Activated CD4-positive, alpha-beta T cell treated with anti-CD3 and anti-CD28 coated beads, Interleukin-2, amount 50 U/mL, for 16 hours (primary cell): ENCODE results near the gene NFIX.

Source experiments
- DNase-seq: peaks from one replicate; pipeline ENCODE4 v3.0.0-alpha.2; 2020

The NFIX gene

DNA sequence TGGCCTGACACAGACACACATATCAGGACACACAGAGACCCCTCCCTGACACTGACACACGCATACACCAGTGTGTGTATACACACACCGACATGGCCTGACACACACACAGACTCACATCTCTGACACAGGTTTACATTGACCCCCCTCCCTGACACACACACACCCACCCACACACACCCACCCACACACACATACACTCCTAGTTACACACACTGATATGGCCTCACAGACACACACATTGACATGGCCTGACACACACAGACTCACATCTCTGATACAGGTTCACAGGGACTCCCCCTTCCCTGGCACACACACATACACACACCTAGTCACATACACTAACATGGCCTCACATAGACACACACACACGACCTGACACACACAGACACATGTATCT is 4.4 kb upstream of the NFIX start:
- DNase-seq = no peak

- no peak for DNase-seq
Measured at GRCh38 chr19:12991296-12991695, 4.0 kb upstream of the NFIX start.

GRCh38 chr19:12992729-12993128 is 2.5 kb upstream of the NFIX start:
- DNase-seq = no peak

GRCh38 chr19:12993562-12993961 is 1.7 kb upstream of the NFIX start:
- DNase-seq = no peak

GRCh38 chr19:12995596-12996405 is 526 bp downstream of the NFIX start:
- no peak for DNase-seq

DNA sequence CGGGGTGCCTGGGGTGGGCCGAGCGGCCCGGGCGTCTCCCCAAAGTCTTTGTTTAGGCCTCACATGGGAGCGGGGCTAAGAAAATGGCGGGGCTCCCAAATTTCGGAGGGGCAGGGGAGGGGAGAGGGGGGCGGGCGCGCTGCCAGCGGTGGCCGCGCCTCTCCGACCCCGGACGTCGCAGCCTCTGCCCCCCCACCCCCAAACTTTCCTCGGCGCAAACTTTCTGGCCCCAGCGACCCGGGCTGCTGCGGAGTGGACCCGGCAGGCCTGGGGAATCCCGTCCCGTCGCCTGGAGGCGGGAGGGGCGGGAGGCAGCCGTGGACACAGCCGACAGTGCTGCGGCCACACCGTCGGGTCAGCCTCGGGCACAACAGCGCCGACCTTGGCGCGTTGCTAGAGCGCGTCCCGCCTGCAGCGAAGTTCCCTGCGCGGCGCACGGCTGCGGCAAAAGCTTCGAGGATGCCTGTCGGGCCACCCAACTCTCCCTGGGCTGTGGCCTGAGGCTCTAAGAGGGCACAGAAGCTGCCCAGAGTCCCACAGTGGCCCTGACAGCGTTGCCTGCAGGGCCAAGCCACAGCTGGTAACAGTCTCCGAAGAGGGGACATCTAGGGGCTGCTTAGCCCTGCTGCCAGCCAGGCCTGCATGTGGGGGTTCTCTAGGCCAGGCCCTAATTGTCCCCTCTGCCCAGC is 1.3 kb downstream of the NFIX start:
- no peak for DNase-seq

- no peak for DNase-seq
Measured at GRCh38 chr19:12997179-12997966, 2.1 kb downstream of the NFIX start.

DNA sequence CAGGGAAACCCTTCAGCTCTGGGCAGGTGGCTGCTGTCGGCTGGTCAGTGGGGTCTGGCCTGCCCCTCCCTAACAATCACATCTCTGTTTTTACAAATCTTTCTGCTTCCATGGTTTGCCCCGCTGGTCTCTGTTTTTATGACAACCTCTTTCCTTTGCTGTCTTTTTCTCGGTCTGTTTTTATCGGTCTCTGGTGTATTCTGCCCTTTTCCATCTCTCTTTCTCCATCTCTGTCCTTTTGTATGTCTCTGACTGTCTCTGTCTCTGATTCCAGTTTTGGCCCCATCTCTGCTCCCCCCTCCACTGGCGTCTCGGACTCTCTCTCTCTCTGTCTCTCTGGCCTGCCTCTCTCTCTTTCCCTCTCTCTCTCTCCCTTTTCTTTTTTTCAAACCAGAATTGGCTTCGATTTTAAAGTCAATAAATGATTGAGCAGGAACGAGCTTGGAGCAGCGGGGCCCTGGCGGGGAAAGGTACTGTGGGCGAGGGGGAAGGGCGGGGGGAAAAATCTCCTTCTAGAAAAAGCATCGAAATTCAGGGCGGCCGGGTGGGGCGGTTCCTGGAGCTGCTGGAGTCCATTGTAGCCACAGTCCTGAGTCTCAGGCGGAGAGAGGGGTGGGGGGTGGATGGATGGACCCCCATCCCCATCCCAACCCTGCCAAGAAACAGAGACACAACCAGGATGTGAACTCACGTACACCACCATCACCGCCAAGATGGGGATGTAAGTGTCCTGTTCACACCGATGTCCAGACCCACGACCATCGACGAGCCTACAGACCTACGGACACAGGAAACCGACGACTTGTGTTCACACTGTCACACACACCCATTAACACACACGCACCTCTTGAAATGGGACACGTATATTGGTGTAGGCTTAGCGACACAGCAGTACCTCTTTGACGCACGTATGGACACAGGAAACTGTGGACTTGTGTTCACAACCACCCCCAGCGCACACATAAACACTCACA is 3.0 kb downstream of the NFIX start:
- DNase-seq = no peak

DNA sequence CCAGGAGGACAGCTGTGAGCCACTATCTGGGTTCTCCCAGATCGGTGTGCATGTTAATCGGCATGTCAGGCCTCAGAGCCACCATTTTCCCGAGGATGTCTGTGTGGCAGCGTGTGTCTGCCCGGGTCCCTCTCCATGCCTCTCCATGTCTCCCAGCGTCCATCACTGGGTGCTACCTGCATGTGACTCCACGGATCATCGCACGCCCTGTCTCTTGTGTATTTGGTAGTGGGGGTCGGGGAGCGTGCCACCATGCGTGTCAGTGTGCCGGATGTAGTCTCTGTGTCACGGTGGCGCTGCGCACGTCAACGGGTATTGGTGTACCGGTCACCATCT is 5.9 kb downstream of the NFIX start:
- DNase-seq = no peak

DNA sequence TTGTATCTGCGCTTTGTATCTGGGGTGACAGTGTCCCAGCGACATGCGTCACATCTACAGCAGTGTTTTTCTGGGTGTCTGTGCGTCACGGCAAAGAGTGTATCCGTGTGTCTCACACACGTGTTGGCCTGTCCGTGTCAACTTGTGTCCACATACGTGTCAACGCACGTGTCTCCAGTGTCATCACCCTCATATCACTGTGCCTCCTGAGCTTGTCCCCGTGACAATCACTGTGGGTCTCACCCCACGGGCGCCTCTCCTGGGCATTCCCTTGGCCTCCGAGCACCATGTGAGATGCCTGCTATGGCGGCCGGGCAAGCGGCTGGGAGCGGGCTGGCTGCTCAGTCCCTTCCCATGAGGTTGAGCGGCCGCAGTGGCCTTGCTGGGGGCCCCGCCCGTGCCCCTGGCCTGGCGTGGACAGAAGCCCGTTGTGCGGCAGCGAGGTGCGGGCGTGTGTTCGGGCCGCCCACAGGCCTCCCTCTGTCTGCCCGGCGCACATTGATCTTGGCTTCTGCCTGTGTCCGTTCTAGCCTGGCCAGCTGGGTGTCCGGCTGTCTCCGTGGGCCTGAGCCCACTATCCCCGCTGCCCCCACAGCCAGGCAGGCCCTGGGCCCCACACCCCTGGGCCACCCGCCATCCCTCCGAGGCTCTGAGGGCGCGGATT is 6.4 kb downstream of the NFIX start:
- DNase-seq = no peak

DNA sequence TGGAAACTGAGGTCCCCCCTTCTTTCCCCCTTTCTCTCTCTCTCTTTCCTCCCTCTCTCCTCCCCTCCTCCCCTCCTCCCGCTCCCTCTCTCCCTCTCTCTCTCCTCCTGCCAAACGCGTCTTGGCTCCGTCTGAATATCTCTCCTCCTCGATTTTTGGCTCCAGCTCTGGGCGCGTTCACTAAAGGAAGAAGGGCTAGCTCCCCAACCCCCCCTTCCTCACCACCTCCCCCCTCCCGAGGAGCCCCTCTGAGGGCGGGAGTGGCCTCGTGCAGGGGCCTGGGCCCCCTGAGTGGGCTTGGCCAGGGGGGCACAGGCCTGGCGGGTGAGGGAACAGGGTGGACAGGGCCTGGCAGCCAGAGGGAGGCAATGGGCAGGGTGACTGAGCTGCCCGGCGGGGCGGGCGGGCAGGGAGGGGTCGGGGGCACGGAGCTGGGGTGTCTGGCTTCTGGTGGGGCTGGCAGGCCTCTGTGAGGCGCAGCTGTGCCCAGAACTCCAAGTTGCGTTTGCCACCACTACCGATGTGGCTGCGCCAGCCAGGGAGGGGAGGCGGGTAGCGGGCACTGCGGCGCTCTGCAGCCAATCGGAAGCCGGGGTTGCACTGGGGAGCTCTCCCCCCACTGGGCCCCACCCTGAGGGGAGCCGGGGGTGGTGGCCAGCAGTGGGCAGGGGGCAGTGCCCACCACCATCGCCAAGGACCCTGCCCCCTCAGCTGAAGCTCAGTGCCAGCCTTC is 7.1 kb downstream of the NFIX start:
- no peak for DNase-seq

- no peak for DNase-seq
Measured at GRCh38 chr19:13003081-13003480, 7.8 kb downstream of the NFIX start.

DNA sequence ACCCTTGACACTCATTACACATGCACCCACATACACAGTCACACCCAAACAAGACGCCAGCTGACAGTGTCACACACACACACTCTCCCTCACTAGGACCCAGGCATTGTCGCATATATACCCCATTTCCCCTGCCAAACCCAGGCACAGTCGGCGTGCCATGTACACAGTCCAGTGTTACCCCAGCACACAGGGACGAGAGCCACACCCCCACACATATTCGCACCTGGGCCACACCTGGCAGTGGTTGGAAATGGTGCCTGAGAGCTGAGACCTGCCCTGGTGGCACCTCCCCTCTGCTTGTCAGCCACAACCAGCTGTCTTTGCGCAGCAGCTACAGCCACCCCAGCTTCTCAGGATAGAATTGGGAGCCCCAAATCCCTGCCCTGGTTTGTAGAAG is 9.0 kb downstream of the NFIX start:
- no peak for DNase-seq

GRCh38 chr19:13005253-13005652 is 10.0 kb downstream of the NFIX start:
- DNase-seq = no peak

- DNase-seq = no peak
Measured at GRCh38 chr19:13005861-13006370, 10.6 kb downstream of the NFIX start.

DNA sequence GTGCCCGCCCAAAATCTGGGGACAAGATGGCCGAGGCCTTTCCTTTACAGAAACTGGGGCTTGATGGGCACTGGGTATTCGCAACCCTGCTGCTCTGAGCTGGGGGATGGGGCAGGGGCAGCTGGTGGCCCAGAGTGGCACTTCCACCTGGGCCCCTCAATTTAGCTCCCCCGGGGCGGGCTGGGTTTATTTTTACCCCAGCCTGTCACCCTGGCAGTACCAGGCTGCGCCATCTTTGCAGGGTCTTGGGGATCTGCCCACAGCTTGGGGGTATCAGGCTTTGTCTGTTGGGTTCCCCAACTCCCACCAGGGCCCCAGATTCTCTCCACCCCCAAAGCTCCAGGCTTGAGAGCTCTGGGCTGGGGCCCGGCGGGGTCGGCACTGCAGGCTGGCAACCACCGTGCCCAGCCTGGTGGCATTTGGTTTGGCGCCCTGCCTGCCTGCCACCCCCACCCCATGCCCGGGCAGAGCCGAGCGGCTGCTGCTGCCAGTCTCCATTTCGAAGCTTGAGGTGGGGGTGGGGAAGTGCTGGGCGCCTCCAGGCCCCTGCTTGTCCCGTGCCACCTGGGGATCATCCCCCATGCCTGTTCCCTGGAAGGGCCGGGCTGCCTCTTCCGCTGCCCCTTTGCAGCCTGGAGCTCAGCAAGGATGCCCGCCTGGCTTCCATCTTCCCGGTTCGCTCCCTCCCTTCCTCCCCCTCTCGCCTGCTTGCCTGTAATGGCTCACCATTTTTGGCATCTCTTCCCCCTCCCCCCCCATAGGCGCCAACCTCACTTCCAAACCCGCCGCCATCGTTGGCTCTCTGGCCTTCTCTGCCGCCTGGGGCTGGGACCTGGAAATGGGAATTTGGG is 11.4 kb downstream of the NFIX start:
- DNase-seq = no peak

DNA sequence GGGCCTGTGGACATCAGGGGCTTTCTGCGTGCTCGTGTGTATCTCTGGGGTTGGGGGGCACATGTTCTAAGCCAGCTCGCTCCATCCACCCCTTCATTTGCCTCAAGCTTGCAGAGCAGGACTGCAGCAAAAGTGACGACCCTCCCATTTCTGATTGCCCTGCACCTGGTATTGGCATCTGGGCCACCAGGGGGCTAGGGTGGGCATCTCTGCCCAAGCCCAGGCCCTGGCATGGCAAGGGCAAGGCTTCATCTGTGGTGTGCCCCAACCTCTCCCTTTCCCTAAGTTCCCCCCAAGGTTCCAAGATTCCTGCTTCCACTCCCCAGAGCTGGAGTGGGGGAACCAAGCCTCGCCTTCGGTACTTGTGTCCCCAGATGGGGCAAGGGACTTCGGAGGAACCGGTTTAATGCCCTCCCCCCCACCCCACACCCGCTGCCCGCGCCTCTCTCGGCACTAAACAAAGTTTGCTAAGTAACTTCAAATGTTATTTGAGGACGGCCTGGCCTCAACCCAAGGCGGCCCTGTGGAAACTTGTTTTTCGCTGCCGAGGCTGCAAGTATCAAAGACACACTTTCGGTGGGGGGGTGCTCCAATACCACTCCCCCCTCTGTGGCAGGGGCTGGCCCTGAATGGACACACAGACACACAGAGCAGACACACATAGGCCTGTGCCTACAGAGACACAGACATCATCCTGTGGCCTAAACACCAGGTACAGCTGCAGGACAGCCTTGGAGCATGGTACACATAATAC is 12.2 kb downstream of the NFIX start:
- no peak for DNase-seq

DNA sequence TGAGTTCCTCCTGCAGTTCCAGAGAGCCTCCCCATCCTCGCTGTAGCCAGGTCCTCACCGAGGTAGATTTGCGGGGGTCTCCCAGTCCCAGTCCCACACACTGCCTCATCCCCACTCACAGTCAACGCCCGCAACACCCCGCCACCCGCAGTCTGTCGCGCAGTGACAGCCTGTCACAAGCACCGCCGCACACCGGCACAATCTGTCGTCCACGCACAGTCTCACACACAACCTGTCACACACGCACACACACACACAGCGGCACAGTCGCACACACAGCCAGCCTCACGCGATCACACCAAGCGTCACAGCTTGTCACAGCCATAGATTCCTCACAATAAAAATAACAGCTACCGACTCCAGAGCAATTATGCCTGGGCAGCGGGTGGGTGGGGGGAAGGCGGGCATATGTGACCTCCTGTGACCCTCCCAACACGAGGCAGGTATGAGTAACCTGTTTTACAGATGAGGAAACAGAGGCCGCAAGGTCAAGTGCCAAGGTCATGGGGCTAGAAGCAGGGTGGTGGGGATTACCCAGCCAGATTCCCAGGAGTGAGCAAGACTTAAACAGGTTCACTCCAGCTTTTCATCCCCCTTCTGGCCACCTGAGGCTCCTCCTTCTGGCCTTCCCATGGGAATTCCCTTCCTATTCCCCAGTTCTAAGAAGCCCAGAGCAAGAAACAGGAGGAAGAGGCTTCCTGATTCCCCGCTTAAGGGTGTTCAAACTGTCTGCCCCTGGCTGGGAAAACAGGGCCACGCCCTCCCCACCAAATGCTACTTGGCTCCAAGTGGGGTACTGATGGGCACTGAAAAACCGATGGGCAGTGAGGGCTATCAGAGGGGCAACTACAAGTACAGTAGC is 13.9 kb downstream of the NFIX start:
- no peak for DNase-seq
